Measurements from ENCODE around the gene COX19. TPM values are rescaled to one million over a fixed set of nuclear protein-coding genes. Genes with fewer than 3 reads are reported as not detected.

COX19 gene
- total and polyA plus RNA-seq, 2 of the 13 experiments (the other 11 are each of a cell fraction or from before 2014, with no cell fraction given) = 11.5 to 21.7 TPM

DNA sequence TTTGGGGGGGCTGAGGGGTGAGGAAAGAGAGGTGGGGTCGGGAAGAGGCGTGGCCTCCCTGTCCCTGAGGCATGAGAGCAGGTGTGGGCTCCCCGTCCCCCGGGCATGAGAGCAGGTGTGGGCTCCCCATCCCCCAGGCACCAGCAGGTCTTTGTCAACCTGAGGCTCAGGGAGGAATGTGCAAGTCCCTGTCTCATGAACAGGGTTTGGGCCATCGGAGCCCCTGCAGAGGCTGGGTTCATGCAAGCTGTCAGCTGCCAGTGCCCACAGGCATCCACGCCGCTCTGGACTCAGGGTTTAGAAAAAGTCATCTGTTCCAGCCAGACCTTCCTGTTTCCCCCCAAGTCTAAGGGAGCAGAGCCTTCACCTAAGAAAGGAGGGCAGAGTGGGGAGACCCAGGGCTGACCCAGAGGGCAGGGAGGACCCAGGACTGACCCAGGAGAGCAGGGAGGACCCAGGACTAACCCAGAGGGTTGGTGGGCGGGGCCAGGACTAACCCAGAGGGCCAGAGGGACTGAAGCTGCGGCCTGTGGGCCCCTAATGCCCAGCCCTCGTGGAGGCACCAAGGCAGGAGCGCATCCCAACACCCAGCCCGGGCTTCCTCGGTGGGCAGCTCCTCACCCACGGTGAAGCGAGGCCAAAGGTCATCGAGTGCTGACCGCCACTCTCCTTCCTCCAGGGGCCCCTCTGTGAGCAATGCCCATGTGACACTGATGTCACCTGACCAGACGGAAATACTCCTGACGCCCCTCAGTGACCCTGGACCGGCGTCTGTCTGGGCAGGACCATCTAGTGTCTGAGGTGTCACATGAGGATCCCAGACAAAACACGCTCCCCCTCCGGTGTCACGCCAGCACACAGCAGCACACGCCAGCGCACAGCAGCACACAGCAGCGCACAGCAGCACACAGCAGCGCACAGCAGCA is 40.1 kb upstream of the COX19 start (continued):
- TF ChIP-seq, protein P1, sequence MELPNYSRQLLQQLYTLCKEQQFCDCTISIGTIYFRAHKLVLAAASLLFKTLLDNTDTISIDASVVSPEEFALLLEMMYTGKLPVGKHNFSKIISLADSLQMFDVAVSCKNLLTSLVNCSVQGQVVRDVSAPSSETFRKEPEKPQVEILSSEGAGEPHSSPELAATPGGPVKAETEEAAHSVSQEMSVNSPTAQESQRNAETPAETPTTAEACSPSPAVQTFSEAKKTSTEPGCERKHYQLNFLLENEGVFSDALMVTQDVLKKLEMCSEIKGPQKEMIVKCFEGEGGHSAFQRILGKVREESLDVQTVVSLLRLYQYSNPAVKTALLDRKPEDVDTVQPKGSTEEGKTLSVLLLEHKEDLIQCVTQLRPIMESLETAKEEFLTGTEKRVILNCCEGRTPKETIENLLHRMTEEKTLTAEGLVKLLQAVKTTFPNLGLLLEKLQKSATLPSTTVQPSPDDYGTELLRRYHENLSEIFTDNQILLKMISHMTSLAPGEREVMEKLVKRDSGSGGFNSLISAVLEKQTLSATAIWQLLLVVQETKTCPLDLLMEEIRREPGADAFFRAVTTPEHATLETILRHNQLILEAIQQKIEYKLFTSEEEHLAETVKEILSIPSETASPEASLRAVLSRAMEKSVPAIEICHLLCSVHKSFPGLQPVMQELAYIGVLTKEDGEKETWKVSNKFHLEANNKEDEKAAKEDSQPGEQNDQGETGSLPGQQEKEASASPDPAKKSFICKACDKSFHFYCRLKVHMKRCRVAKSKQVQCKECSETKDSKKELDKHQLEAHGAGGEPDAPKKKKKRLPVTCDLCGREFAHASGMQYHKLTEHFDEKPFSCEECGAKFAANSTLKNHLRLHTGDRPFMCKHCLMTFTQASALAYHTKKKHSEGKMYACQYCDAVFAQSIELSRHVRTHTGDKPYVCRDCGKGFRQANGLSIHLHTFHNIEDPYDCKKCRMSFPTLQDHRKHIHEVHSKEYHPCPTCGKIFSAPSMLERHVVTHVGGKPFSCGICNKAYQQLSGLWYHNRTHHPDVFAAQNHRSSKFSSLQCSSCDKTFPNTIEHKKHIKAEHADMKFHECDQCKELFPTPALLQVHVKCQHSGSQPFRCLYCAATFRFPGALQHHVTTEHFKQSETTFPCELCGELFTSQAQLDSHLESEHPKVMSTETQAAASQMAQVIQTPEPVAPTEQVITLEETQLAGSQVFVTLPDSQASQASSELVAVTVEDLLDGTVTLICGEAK (IDR thresholded peaks at IDR 0.05) = no peak
- TF ChIP-seq, protein P1 (CRISPR knock-in tag; IDR thresholded peaks at IDR 0.05) = no peak
- TF ChIP-seq, protein P2, sequence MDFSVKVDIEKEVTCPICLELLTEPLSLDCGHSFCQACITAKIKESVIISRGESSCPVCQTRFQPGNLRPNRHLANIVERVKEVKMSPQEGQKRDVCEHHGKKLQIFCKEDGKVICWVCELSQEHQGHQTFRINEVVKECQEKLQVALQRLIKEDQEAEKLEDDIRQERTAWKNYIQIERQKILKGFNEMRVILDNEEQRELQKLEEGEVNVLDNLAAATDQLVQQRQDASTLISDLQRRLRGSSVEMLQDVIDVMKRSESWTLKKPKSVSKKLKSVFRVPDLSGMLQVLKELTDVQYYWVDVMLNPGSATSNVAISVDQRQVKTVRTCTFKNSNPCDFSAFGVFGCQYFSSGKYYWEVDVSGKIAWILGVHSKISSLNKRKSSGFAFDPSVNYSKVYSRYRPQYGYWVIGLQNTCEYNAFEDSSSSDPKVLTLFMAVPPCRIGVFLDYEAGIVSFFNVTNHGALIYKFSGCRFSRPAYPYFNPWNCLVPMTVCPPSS (IDR thresholded peaks at IDR 0.05) = no peak
- TF ChIP-seq SP5 (CRISPR knock-in tag; IDR thresholded peaks at IDR 0.05; ENCODE audit: borderline replicate concordance, low read depth) = no peak
- TF ChIP-seq REXO4 (CRISPR knock-in tag; IDR thresholded peaks at IDR 0.05; ENCODE audit: borderline replicate concordance) = no peak
- no peak for TF ChIP-seq ZNF367 (CRISPR knock-in tag; IDR thresholded peaks at IDR 0.05; ENCODE audit: borderline replicate concordance)
- TF ChIP-seq, protein P3, sequence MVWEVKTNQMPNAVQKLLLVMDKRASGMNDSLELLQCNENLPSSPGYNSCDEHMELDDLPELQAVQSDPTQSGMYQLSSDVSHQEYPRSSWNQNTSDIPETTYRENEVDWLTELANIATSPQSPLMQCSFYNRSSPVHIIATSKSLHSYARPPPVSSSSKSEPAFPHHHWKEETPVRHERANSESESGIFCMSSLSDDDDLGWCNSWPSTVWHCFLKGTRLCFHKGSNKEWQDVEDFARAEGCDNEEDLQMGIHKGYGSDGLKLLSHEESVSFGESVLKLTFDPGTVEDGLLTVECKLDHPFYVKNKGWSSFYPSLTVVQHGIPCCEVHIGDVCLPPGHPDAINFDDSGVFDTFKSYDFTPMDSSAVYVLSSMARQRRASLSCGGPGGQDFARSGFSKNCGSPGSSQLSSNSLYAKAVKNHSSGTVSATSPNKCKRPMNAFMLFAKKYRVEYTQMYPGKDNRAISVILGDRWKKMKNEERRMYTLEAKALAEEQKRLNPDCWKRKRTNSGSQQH (CRISPR knock-in tag; IDR thresholded peaks at IDR 0.05; ENCODE audit: low read depth) = no peak
- no peak for TF ChIP-seq RFX5 (IDR thresholded peaks at IDR 0.05; ENCODE audit: low read depth, low read length)
- 0 out of 2 replicates have a peak, but pooled peaks have one; percentile 13 for TF ChIP-seq ZFX (CRISPR knock-in tag; IDR thresholded peaks at IDR 0.05; ENCODE audit: low read depth)
- TF ChIP-seq YEATS2 (CRISPR knock-in tag; IDR thresholded peaks at IDR 0.05; ENCODE audit: borderline replicate concordance) = peak; percentile 23; the same call in 1 of the 2 replicates
- TF ChIP-seq SNAI1 (CRISPR knock-in tag; IDR thresholded peaks at IDR 0.05; ENCODE audit: borderline replicate concordance) = no peak
